GM19463 (cell line): ENCODE data around the gene ASCC1.
"Not testable (repeated sequence)": the region's sequence is repeated elsewhere in the genome, so short reads cannot be mapped to it uniquely, and the experiment has no call there.

Experiments
- ATAC-seq: cut with Tn5 transposase; IDR thresholded peaks from one replicate; pipeline ENCODE4 v1.9.1; 2021; ENCODE audit warnings: mild to moderate bottlenecking, moderate library complexity; ENCODE audit not compliant: unreplicated experiment

The ASCC1 gene

DNA sequence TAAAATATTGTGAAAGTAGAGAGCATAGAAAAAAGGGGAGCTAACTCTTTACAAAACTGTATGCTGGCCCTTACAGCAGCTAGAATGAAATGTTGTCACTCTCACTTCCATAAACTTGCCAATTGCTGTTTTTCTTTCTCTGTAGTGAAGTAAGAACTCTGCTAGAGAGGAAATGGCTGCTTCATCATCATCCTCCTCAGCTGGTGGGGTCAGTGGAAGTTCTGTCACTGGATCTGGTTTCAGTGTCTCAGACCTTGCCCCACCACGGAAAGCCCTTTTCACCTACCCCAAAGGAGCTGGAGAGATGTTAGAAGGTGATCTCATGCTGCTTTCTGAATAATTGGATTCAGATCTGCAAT is 7.6 kb upstream of the ASCC1 start:
- no peak for ATAC-seq

DNA sequence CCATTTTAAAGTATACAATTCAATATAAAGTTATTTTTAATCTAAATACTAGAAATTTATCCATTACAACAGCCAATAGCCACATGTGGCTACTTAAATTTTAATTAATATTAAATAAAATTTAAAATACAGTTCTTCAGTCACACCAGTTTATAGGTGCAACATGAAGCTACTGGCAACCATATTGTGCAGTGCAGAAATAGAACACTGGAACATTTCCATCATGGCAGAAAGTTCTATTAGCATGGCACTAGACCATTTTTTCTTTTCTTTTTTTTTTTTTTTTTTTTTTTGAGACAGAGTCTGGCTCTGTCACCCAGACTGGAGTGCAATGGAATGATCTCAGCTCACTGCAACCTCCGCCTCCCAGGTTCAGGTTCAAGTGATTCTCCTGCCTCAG is 5.2 kb upstream of the ASCC1 start:
- ATAC-seq = no peak

DNA sequence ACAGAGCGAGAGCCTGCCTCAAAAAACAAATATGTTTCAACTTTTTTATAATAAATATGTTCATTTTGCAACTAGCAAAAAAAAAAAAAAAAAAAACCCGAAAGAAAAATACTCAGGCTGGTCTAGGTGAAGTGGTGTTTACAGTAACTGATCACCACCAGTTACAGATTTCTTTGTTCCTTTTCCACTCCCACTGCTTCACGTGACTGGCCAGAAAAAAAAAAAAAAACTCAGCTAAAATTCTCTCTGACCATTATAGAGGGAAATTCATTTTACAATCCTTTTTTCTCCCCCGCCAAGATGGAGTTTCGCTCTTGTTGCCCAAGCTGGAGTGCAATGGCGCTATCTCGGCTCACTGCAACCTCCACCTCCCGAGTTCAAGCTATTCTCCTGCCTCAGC is 4.6 kb upstream of the ASCC1 start:
- ATAC-seq = no peak

DNA sequence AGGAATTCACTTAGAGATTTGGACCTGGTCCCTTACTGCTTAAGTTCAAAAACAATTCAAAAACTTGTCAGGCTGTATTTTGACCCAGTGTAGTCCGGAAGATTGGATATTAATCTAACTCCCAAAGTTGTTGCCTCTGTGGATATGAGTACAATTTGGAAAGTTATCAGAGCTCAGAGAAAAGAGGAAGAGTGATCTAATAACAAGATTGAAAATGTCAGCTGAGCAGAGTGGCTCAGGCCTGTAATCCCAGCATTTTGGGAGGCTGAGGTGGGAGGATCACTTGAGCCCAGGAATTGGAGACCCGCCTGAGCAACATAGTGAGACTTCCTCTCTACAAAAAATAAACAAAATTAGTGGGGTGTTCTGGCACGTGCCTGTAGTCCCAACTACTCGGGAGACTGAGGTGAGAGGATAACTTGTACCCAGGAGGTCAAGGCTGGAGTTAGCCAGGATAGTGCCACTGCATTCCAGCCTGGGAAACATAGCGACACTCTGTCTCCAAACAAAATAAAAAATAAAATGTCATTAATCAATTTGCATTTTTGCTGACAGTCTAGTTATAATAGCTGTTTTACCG is 3.2 kb upstream of the ASCC1 start:
- ATAC-seq = no peak

DNA sequence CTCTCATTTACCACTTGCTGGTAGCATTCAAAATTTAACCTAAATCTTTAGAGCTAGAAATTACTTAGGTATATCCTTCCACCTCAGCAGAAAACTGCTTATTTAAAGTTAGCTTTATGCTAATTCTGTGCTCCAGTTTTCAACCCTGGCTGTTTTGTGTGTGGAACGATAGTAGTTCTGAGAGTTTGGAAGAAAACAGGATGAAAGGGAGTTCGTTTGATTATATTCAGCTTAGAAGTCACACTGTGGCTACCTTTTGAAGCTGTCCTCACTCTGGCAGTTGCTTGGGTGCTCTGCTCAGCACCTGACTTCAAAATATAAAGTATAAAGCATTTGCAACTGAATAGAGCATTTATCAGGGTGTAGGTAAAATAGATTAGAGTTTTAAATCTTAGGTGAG is 2.6 kb upstream of the ASCC1 start:
- no peak for ATAC-seq

DNA sequence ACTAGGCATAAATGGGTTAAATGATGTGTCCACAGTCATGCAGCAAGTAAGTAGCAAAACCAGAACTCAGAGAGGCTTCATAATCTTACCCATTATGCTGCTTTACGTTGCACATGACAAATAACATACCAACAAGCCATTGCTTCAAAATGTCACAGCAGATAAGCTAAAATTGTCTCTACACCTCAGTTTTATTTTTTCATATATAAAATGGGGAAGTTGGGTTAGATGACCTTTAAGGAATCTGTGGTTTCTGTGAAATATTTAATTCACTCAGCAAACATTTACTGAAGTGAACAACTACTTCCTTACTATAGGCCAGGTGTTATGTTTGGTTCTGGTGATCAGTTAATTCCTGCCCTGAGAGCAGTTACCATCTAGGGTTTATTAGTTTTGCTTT is 2.2 kb upstream of the ASCC1 start:
- ATAC-seq = no peak

DNA sequence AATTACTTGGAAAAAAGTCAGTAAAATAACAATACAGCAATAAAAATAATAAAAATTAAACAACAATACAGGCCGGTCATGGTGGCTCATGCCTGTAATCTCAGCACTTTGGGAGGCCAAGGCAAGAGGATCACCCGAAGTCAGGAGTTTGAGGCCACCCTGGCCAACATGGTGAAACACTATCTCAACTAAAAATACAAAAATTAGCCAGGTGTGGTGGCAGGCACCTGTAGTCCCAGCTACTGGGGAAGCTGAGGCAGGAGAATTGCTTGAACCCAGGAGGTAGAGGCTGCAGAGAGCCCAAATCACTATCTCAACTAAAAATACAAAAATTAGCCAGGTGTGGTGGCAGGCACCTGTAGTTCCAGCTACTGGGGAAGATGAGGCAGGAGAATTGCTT is 4.2 kb downstream of the ASCC1 start:
- not testable (repeated sequence) for ATAC-seq

DNA sequence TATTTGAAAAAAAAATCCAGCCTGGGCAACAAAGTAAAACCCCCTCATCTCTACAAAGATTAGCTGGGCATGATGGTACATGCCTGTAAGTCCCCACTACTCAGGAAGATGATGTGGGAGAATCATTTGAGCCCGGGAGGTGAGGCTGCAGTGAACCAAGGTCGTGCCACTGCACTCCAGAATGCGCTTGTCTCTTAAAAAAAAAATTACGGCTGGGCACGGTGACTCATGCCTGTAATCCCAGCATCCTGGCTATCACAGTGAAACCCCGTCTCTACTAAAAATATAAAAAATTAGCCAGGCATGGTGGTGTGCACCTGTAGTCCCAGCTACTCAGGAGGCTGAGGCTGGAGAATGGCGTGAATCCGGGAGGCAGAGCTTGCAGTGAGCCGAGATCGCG is 4.7 kb downstream of the ASCC1 start:
- not testable (repeated sequence) for ATAC-seq

DNA sequence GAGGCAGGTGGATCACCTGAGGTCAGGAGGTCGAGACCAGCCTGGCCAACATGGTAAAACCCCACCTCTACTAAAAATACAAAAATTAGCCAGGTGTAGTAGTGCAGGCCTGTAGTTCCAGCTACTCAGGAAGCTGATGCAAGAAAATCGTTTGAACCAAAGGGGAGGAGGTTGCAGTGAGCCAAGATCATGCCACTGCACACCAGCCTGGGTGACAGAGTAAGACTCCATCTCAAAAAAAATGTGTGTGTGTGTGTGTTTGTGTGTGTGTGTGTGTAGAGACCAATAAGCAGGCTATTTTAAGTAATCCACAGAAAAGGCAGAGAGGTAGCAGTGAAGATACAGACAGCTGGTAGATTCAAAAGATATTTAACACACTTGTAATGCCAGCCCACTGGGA is 7.5 kb downstream of the ASCC1 start:
- not testable (repeated sequence) for ATAC-seq

DNA sequence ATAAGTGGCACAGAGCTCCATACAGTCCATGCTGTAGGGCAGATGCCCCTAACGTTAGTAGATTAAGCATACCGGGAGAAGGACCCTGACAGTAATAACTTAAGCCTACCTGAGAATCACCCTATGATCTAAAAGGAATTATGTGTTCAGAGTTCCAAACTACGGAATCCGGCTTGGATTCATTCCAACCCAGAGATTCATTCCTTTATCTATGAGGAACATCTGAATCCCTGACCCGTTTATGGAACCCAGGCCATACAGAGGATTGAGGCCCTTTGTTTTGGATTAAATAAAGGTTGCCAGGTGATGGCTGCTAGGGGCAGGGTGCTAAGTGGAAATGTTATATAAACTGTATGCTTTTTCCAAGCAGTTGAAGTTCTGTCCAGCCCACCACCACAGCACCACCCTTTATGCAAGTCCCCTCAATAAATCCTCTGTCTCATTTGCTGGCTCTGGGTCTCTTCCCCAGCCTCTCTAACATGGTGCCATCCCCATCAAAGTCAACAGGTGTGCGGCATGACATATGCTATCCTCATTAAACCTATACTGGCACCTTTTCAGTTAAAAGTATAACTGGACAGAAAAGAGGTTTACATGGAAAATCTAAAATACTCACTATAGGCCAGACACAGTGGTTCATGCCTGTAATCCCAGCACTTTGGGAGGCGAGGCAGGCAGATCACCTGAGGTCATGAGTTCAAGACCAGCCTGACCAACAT is 9.4 kb downstream of the ASCC1 start:
- ATAC-seq = no peak

DNA sequence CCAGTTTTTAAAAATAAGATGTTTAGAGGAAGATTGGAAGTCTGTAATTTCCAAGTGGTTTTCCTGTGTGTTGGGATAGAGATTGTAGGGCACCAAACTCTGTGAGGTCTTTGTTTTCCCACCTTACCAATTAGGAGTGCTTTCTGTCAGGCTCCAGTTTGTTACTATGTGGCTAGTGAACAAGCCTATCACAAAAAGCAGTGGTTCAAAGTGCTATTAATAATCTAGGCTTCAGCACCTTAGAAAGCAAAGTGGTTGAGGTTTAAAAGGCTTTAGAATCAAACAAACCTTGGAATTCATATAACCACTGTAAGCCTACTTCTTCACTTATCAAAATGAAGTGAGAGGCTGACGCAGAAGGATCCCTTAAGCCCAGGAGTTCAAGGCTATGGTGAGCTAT is 11.4 kb downstream of the ASCC1 start:
- no peak for ATAC-seq

DNA sequence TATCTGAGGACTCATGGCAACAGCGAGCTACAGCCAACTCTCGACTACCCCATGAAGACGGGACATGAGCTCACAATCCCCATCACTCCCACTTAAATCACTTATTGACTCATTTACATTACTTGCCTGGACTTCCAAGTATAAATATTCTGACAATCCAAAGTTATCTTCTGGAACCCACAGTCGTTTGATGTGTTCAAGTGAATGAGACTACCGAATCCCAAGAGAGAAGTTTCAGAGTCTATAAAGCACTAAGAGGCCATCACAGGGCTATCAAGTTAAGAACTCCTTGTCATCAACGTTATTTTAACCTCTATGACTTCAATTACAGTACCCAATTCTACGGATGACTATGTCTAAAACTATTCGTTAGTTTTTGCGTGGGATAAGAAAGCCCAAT is 11.8 kb downstream of the ASCC1 start:
- no peak for ATAC-seq

DNA sequence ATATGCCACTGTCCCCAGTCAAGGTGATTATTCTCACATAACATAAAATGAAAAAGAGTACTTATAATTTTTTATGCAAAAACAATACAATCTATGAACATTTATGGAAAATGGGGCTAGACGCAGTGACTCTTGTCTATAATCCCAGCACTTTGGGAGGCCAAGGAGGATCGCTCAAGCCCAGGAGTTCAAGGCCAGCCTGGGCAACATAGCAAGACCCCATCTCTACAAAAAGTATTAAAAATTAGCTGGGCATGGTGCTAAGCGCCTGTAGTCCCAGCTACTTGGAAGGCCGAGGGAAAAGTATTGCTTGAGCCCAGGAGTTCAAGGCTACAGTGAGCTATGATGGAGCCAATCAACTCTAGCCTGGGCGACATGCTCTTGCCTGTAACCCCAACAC is 14.8 kb downstream of the ASCC1 start:
- ATAC-seq = no peak

DNA sequence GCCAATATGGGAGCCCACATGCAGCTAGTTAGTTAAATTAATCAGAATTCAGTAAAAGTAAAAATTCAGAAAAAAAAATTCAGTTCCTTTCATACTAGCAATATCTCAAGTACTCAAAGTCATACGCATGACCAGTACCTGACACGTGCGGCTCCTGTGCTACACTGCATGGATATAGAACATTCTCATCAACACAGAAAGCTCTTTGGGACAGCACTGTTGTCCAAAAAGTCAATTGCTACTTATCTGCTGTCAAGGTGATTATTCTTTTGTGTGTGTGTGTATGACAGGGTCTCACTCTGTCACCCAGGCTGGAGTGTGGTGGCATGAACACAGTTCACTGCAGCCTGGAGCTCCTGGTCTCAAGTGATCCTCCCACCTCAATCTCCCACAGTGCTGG is 15.2 kb downstream of the ASCC1 start:
- ATAC-seq = no peak

DNA sequence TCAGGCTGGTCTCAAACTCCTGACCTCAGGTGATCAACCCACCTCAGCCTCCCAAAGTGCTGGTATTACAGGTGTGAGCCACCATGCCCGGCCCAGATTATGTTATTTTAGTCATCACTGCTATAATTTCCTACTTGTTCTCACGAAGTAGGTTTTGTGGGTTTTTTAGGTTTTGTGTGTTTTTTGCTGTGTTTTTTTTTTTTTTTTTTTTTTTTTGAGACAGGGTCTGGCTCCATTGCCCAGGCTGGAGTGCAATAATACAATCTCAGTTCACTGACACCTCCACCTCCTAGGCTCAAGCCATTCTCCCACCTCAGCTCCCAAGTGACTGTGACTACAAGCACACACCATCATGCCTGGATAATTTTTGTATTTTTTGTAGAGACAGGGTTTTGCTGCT is 21.1 kb downstream of the ASCC1 start:
- no peak for ATAC-seq

DNA sequence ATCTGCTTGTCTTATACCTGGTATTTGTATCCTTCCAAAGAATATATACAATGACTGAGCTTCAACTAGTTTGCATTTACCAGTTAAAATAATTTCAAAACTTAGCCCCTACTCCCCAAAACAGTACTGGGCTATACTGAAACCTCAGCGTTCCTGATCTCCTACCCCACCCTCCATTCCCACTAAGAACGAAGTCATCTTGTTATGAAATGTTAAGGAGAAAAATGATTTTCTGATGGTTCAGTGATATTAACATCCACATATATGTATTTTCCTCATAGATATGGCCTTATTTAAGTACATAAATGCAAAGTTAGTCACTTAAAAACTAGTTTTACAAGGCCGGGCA is 29.1 kb downstream of the ASCC1 start:
- no peak for ATAC-seq

DNA sequence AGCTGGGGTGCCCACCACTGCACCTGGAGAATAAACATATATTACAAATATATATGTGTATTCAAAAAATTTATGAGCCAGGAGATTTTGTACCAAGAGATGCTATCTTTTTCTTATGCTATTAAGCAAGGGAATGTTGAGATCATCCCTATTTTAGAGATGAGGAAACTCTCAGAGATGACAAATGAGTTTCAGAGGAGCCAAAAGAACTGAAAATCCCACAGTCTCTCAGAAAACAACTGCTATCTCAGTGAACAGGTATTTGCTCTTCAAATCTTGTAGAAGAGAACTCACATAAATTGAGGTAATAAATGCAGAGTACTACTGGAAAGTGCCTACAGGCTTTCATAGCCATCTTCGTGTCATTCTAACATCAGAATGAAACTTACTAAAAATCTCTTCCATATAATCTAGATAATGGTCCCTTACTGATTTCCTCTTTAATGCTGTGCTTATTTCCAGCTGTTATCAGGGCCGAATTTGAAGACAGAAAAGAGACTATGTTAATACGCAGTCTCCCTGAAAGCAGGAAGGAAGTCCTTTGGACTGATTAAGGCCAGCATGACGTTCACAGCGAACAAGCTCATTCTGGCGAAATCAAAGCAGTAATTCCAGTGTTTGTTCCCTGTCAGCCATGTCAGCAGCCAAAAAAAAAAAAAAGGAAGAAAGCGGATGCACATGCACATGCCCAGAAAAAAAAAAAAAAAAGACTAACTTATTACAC is 29.7 kb downstream of the ASCC1 start:
- no peak for ATAC-seq

DNA sequence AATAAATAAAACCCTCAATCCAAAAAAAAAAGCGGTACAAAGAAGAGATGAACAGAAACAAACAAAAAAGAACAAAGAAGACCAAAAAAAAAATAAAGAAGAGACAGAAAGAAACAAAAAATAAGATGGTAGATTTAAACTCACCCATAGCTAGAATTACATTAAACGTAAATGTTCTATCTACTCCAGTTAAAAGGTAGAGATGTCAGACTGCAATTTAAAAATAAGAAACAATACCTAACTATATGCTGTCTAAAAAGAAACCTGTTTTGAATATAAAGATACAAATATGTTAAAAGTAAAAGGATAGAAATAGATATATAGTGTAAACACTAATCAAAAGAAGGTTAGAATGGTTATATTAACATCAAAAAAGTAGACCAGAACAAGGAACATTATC is 31.9 kb downstream of the ASCC1 start:
- no peak for ATAC-seq

DNA sequence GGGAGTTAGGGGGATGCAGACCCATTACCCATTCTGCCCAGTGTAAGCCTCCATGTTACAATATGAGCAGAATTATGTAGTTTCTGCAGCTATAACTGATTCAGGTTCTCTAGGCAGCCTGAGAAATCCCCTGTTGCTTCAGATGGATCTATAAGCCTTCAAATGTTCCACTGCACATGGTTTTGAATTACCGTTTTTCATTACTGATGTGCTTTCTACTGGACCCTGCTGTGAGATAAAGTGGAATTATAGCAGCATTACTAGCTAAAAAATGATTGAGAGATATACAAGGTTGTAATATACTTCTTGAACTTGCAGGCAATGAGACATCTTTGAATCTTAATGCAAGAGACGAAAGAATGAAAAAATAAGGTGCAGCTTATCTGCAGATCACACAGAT is 38.6 kb downstream of the ASCC1 start:
- no peak for ATAC-seq

DNA sequence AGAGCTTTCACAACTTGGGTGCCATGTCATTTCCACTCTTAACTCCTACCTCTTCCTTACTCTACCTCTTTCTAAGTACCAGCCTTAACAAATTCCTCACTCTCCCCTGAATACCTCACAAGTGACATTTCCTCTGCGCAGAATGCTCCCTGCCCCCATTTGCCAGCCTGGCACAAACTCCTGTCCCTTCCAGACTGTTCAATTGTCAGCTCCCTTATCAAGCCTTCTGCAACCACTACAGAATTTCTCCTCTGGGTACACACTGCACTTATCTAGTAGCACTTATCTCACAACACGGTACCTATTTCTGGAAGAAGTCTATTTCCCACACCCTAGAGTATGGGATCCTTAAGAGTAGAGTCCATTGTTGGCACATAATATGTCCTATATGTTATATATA is 39.4 kb downstream of the ASCC1 start:
- ATAC-seq = no peak

DNA sequence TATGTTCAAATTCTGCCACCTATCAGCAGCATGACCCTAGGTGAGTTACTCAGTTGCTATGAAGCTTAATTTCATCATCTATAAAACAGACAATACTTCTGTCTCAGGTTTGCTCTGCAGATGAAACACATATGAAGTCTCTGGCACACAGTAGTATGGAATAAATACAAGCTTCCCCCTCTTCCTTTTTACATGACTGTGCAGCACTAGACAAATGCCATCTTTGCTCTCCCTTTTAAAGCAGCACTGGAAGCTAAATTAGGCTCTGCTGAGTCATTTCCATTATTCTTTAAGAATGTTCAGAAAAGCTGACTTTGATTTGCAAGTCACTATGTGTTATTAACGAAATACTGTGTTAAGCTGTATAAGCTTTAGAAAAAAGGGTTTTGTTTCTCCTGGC is 40.9 kb downstream of the ASCC1 start:
- ATAC-seq = no peak

DNA sequence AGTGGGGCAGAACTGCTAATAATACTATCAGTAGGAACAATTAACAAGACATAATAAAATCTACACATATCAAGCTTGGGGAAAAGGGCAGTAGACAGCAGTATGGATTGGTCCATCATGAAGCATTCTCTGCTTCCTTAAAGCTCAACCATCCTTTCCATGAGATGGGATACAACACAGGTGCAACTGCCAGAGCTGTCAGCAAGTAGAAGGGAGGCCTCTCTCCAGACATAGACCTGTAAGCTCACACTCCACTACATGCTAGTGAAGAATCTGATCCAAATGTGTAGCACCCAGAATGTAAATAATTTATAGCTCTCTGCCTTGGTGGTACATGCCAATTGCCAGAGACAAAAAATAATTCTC is 41.8 kb downstream of the ASCC1 start:
- peak; percentile 15 for ATAC-seq
